Measurements from ENCODE around the gene NAPG. TPM values are rescaled to one million over a fixed set of nuclear protein-coding genes. Genes with fewer than 3 reads are reported as not detected.
"Not testable (repeated sequence)": the region's sequence is repeated elsewhere in the genome, so short reads cannot be mapped to it uniquely, and the experiment has no call there.

The NAPG gene
- total and polyA plus RNA-seq, 10 of the 15 experiments (the other 5 are each of a cell fraction or from before 2014, with no cell fraction given), result 20.5 to 34.8 (median 24.0) TPM

GRCh38 chr18:10591896-10592295 lies 66.1 kb downstream of the NAPG start (continued):
- TF ChIP-seq RBBP5 (conservative IDR thresholded peaks at IDR 0.05) (no peak), POLR2A (IDR thresholded peaks at IDR 0.05; ENCODE audit: low read depth, low read length) (no peak), KLF5 (IDR thresholded peaks at IDR 0.05; ENCODE audit: partially characterized antibody) (no peak), NFXL1 (IDR thresholded peaks at IDR 0.05; ENCODE audit: borderline replicate concordance) (no peak), JUND (IDR thresholded peaks at IDR 0.05; ENCODE audit: low read depth, low read length) (no peak)

- POLR2A ChIA-PET; H3K9ac ChIP-seq (ENCODE audit: control insufficient read depth, insufficient read depth, low read length); CTCF ChIA-PET; SMC1A ChIA-PET (ENCODE audit: uncharacterized antibody, unreplicated experiment); H3K27ac ChIP-seq (ENCODE audit: control insufficient read depth, insufficient read depth); H3K4me2 ChIP-seq (ENCODE audit: control insufficient read depth, insufficient read depth); H2AFZ ChIP-seq (ENCODE audit: control insufficient read depth, low read depth, low read length); H3K79me2 ChIP-seq (ENCODE audit: control insufficient read depth, insufficient read depth, low read length); intact Hi-C loops (cut with micrococcal nuclease; ENCODE audit: unreplicated experiment); ATAC-seq; H3K36me3 ChIP-seq (ENCODE audit: control insufficient read depth in 2 of 2, insufficient read depth in 2 of 2, low read length in 1 of 2); H3K4me3 ChIP-seq; H3K27me3 ChIP-seq (replicated peaks in 1 of 2; ENCODE audit: control insufficient read depth in 2 of 2, insufficient read depth in 2 of 2, low read length in 1 of 2); H3K4me1 ChIP-seq (ENCODE audit: control insufficient read depth, insufficient read depth, low read length); FAIRE-seq; DNase-seq (ENCODE audit: low read depth, low spot score); in situ Hi-C loops (cut with MboI); H4K20me1 ChIP-seq (ENCODE audit: control insufficient read depth, insufficient read depth); H3K9me3 ChIP-seq (replicated peaks; ENCODE audit: control insufficient read depth, insufficient read depth, low read length); BruUV-seq (replicated peaks): not testable (repeated sequence)
- WGBS (ENCODE audit: insufficient coverage, insufficient replicate concordance, low lambda C conversion rate, missing lambda C conversion rate), result 36% methylated on average over 5 of the region's 5 CpGs
- RAD21 ChIA-PET (ENCODE audit: unreplicated experiment), result interaction anchor here (1.4 kb wide), 1 partner anchor 33 kb away, joined by 3 read pairs; no protein-coding TSS in a partner anchor
Observed at GRCh38 chr18:10593366-10594022, 67.7 kb downstream of the NAPG start.

- intact Hi-C loops (cut with micrococcal nuclease; ENCODE audit: unreplicated experiment); ATAC-seq; BruUV-seq (replicated peaks); H3K27ac ChIP-seq (ENCODE audit: control insufficient read depth, insufficient read depth); RAD21 ChIA-PET (ENCODE audit: unreplicated experiment); CTCF ChIA-PET; H3K36me3 ChIP-seq (ENCODE audit: control insufficient read depth in 2 of 2, insufficient read depth in 2 of 2, low read length in 1 of 2); H3K9me3 ChIP-seq (replicated peaks; ENCODE audit: control insufficient read depth, insufficient read depth, low read length); H2AFZ ChIP-seq (ENCODE audit: control insufficient read depth, low read depth, low read length); H4K20me1 ChIP-seq (ENCODE audit: control insufficient read depth, insufficient read depth); SMC1A ChIA-PET (ENCODE audit: uncharacterized antibody, unreplicated experiment); DNase-seq (ENCODE audit: low read depth, low spot score); H3K4me1 ChIP-seq (ENCODE audit: control insufficient read depth, insufficient read depth, low read length); H3K4me3 ChIP-seq; H3K79me2 ChIP-seq (ENCODE audit: control insufficient read depth, insufficient read depth, low read length); H3K9ac ChIP-seq (ENCODE audit: control insufficient read depth, insufficient read depth, low read length); in situ Hi-C loops (cut with MboI); FAIRE-seq; POLR2A ChIA-PET; H3K27me3 ChIP-seq (replicated peaks in 1 of 2; ENCODE audit: control insufficient read depth in 2 of 2, insufficient read depth in 2 of 2, low read length in 1 of 2); H3K4me2 ChIP-seq (ENCODE audit: control insufficient read depth, insufficient read depth): not testable (repeated sequence)
- WGBS (ENCODE audit: insufficient coverage, insufficient replicate concordance, low lambda C conversion rate, missing lambda C conversion rate), result 46% methylated on average over 3 of the region's 4 CpGs
Observed at GRCh38 chr18:10595917-10596316, 70.1 kb downstream of the NAPG start.

GRCh38 chr18:10597695-10598094 lies 71.9 kb downstream of the NAPG start:
- ATAC-seq; BruUV-seq (replicated peaks); in situ Hi-C loops (cut with MboI); intact Hi-C loops (cut with micrococcal nuclease; ENCODE audit: unreplicated experiment); H3K27ac ChIP-seq (ENCODE audit: control insufficient read depth, insufficient read depth); FAIRE-seq; H3K79me2 ChIP-seq (ENCODE audit: control insufficient read depth, insufficient read depth, low read length); H3K9ac ChIP-seq (ENCODE audit: control insufficient read depth, insufficient read depth, low read length); POLR2A ChIA-PET; DNase-seq (ENCODE audit: low read depth, low spot score); H3K36me3 ChIP-seq (ENCODE audit: control insufficient read depth in 2 of 2, insufficient read depth in 2 of 2, low read length in 1 of 2); RAD21 ChIA-PET (ENCODE audit: unreplicated experiment); H3K27me3 ChIP-seq (replicated peaks in 1 of 2; ENCODE audit: control insufficient read depth in 2 of 2, insufficient read depth in 2 of 2, low read length in 1 of 2); H2AFZ ChIP-seq (ENCODE audit: control insufficient read depth, low read depth, low read length); H4K20me1 ChIP-seq (ENCODE audit: control insufficient read depth, insufficient read depth); H3K4me1 ChIP-seq (ENCODE audit: control insufficient read depth, insufficient read depth, low read length); H3K4me3 ChIP-seq; H3K9me3 ChIP-seq (replicated peaks; ENCODE audit: control insufficient read depth, insufficient read depth, low read length); H3K4me2 ChIP-seq (ENCODE audit: control insufficient read depth, insufficient read depth): not testable (repeated sequence)
- WGBS (ENCODE audit: insufficient coverage, insufficient replicate concordance, low lambda C conversion rate, missing lambda C conversion rate), result 47% methylated on average over 3 of the region's 4 CpGs
- ChIA-PET CTCF (interaction anchor here (1.7 kb wide), 1 partner anchor 37 kb away, joined by 4 read pairs; no protein-coding TSS in a partner anchor), SMC1A (ENCODE audit: uncharacterized antibody, unreplicated experiment) (interaction anchor here (0.6 to 1.0 kb wide), 2 partner anchors 12 to 15 kb away, joined by 3 read pairs; no protein-coding TSS in a partner anchor)

All from GM12878 (cell line).